SH-SY5Y (cell line): ENCODE measurements around the gene SERPINE2.

Experiments used
- GATA2 ChIP-seq: IDR thresholded peaks from 2 replicates; pipeline ENCODE4 v1.6.1; 2011; ENCODE audit warnings: mild to moderate bottlenecking, low read depth, low read length
- GATA3 ChIP-seq: IDR thresholded peaks from 2 replicates; pipeline ENCODE4 v1.6.1; 2011; ENCODE audit warnings: low read depth, mild to moderate bottlenecking, low read length, moderate library complexity

SERPINE2 gene

GRCh38 chr2:223935459-223936125 lies 103.5 kb downstream of the SERPINE2 start:
- TF ChIP-seq GATA3 = no peak
- TF ChIP-seq GATA2 = no peak

- TF ChIP-seq GATA3 (no peak), GATA2 (no peak)
These were observed 104.2 kb downstream of the SERPINE2 start for GRCh38 chr2:223934870-223935269.

DNA sequence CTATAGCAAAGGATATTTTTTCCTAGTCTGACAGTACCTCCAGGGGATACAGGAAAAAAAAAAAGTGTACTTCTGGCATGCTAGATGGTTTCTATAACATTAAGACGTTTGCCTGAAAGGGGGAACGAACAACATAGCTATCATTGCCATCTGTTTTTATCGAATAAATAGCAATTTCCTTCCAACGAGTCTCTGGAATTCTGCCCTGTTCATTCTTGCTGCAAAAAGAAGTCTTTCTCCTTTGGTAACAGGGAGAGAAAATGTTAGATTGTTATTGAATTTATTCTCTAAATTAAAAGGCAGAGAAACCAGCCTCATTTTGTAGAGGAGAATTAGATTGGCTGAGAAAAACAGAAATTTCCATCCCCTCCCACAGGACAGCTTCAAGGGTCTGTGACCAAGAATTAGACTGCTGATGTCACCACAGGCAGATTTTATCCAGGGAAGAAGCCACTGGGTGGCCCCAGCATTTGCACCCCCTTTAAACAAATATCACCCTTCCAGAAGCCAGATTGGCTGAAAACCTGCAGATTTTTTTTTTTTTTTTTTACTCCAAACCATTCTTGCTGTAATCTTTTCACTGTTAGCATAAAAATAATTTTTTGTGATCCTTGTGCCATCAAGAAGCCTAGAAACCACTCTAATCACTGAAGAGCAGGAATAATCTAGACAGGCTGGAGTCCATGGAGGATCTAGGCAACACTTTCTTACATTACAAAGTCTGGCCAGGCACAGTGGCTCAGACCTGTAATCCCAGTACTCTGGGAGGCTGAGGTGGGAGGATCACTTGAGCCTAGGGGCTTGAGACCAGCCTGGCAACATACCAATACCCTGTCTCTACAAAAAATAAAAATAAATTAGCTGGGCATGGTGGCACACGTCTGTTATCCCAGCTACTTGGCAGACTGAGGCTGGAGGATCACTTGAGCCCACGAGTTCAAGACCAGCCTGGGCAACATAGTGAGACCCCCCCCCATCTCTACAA lies 106.0 kb downstream of the SERPINE2 start:
- TF ChIP-seq GATA3 (no peak), GATA2 (no peak)

DNA sequence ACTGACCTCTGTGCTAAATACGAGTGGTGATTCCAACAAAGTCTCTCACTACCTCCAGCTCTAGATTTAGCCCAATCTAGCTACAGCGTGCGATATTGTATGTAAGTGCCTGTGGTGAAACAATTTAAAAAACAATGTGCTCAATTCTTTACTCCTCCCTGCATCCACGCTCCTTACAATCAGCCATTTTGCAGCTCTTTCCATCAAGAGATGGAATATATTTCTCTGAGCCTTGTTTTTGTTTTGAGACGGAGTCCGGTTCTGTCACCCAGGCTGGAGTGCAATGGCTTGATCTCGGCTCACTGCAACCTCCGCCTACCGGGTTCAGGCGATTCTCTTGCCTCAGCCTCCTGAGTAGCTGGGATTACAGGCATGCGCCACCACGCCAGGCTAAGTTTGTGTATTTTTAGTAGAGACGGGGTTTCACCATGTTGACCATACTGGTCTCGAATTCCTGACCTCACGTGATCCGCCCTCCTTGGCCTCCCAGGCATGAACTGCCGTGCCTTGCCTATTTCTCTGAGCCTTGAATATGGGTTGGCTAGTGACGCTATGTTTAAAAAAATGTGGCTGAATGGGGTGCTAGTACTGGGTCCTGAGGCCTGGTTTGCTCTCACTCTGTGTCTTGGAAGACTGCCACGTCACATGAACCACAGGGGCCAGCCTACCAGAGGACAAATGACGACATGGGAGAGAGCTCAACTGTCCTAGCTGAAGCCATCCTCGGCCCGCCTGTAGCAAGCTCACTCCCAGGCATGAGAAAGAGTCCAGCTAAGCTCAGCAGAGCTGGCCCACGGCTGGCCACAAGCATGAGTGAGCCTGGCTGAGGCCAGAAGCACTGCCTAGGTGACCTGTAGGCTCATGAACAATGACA lies 108.7 kb downstream of the SERPINE2 start:
- no peak for TF ChIP-seq GATA3
- no peak for TF ChIP-seq GATA2

DNA sequence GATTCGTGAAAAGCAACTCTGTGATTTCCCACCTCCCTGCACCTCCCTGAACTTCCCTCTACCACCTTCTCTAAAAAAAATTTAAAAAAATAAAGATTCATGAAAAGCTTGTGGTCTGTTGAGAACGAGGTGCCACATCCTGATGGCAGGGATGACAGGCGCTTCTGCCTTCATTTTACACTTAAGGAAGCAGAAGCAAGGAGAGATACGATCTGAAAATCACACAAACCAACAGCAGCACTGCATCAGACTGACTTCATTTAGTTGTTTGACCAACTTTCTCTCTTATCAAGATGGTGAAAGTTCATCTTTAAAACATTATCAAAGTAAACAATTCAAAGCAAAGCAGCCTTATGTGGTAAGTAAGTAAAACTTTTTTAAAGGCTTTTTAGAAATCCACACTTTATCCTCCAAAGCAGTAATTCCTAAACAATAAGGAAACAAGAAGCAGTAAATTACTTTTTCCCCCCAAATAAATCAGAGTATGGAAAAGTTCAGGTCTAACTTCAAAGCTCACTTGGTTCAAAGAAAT lies 109.4 kb downstream of the SERPINE2 start:
- TF ChIP-seq GATA3 = no peak
- TF ChIP-seq GATA2 = no peak

DNA sequence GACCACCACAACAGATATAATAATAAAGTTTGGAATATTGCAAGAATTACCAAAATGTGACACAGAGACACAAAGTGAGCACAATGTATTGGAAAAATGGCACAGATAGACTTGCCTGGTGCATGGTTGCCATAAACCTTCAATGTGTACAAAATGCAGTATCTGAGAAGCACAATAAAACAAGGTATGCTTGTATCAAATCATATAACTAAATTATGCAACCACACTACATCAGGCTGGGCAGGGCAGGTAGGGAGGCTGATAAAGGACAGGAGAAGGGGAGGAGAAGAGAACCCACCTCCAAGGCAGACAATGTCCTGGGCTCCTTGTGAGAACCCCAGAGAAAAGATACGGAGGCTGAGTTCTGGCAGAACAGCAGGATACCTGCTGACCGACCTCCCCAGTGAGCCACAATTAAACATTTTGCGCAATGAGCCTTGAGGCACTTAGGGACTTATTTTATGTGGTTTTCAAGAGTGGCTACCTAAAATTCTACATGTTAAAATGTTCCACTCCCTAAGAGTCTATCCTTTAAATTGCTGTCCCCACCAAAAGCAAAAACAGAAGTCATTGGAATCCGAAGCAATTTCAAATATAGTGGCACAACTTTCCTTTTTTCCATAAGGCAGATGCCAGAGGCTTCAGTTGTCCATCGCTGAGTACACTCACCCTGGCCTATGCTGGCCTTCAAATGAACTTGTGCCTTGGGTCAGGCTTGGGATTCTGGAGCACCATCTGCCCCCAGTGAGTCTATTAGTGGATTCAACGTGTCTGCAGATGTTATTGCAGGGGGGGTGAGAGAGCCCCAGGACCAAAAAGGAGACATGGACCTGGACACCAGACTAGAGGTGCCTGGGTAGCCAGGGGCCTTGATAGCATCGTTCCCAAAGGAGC lies 110.7 kb downstream of the SERPINE2 start:
- no peak for TF ChIP-seq GATA2
- TF ChIP-seq GATA3 = no peak

DNA sequence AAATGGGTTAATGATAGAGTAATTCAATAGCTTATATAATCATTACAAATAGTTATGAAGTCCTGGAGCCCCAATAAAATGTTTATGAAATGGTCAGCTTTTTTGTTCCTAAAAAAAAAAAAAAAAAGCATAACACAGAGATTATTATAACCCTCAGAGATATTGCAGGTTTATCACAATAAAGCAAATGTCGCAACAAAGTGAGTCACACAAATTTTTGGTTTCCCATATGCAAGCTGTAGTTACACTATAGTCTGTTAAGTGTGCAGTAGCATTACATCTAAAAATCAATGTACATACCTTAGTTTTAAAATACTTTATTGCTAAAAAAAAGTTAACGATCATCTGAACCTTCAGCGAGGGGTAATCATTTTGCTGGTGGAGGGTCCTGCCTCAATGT lies 114.0 kb downstream of the SERPINE2 start:
- TF ChIP-seq GATA3 (no peak), GATA2 (no peak)
